Stimulated activated CD8-positive, alpha-beta memory T cell treated with anti-CD3 and anti-CD28 coated beads, Interleukin-15, amount 100 ng/mL, for 1 hour (primary cell): Measurements from ENCODE around the gene MSANTD1.

Experiments
- DNase-seq: peaks from one replicate; pipeline ENCODE4 v3.0.0-alpha.2; 2020; ENCODE audit warnings: low read depth

MSANTD1 gene

DNA sequence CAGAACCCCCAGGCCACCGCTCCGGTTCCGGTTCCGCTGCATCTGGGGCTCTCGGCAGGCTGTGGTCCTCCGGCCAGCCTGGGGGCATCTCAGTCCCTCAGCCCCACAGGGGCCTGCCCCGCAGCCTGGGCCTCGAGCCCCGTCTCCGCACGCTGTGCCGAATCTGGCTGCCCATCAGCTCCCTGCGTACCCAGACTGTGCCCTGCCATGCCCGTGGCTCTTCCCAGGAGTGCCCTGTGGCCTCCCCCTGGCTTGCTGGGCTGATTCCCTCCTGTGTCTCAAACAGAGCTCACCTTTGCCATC lies 830 bp upstream of the MSANTD1 start:
- DNase-seq, result no peak

DNA sequence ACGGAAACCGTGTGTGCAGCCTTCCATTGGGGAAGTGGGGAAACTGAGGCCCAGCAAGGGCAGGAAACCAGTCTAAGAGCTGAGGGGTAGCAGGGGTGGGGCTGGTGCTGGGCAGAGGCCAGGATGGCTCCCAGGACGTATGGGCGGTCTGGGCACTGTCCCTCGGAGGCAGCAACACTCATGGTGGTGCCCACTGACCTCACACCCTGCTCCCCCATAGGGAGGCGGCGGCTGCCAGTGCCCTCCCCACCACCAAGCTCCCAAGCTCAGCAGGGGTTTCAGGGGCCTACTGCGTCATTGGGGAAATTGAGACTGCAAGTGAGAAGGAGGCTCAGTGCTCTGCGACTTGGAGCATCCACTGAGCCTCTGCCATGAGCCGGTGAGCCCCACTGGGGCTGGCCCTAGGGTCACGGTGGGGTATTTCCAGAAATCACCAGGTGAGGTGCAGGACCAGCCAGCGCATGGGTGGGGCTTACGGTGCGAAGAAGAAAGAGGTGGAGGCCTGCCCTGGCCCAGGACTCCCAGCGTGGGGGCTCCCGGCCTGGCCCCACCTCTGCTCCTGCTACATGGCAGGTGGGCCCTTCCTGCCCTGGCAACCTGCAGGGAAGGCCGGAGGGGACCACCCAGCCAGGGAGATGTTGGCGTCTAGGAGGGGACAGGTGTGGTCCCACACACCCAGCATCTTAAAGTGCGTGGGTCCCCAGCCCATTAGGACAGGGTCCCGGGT lies 915 bp downstream of the MSANTD1 start:
- DNase-seq, result no peak

- DNase-seq, result no peak
Measured at GRCh38 chr4:3250438-3250955, 1.5 kb downstream of the MSANTD1 start.

- no peak for DNase-seq
Measured at GRCh38 chr4:3250956-3251690, 2.2 kb downstream of the MSANTD1 start.

DNA sequence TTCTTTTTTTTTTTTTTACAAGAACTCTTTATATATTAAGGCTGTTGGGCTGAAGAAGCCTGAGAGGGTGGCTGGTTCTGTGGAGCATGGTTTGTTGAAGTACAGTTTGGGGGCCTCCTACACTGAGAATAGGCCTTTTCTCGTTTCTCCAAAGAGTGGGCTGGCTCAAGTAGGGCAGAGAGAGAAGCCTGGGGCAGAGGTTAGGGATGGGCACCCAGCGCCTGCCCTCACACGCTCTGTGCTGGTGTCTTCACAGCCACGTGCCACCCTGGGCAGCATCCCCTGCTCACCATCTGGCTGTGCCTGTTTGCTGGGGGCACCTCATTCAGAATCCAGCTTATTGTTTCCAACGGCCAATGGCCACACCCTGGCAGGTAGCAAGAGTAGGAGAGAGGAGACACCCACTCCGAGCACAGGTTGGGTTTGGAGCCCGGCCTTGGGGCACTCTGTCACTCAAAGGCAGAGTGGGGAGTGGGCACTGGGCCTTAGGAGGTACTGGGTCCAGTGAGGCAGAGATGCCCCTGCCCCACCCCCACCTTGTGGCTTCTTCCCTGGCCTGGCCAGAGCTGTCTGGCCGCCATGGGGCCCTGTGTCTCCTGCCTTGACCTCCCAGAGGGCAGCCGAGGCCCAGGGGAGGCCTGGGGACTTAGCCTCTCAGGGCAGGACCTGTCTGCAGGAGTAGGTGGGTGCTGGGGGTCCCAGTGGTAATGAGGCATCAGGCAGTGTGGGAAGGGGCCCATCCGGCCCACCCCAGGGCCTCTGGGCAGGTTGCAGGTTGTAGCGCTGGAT lies 2.9 kb downstream of the MSANTD1 start:
- no peak for DNase-seq

- DNase-seq, result no peak
Measured at GRCh38 chr4:3252480-3252828, 3.5 kb downstream of the MSANTD1 start.

DNA sequence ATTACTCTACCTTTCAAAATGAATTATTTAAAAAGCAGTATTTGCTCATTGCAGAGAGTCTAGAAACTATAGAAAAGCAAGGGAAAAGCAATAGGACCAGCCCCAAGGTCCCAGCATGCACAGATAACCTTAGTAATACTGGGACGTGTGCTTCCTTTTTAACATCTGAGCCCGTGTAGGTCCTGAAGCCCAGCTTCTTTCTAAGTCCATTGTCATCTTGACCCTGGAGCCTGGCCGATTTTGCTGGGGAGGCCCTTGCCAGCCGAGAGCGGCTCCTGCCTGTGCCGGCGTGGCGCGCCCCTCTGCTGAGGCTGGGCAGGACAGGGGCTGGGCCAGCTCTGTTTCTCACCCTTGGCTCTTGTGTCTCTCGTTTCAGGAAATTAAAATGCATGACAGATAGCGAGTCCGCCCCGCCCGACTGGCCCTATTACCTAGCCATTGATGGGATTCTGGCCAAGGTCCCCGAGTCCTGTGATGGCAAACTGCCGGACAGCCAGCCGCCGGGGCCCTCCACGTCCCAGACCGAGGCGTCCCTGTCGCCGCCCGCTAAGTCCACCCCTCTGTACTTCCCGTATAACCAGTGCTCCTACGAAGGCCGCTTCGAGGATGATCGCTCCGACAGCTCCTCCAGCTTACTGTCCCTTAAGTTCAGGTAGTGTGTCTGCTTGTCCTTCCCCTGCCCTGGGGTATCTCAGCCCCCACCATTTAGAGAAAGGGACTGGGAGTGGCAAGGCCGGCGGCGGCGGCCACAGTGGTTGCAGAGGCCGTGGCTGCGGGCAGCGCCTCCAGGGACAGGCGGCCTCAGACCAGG lies 4.1 kb downstream of the MSANTD1 start:
- DNase-seq, result no peak

DNA sequence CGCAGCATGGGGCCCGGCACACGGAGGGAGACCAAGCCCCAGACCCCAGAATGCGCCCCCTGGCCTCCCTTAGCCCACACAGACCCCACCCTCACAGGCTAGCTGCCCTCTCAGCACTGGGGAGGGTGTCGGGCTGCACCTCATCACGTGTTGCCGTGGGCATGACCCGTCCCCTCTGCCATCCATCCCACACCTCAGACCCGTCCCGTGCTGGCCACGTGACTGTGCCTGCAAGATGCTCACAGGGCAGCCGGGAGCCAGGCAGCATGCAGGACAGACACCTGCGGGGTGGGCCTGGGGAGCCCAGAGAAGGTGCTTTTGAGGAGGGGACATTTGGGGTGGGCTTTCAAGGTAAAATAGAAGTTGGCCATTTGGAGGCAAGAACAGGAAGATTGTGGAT lies 4.8 kb downstream of the MSANTD1 start:
- no peak for DNase-seq

- DNase-seq, result no peak
Measured at GRCh38 chr4:3254302-3255131, 5.6 kb downstream of the MSANTD1 start.

DNA sequence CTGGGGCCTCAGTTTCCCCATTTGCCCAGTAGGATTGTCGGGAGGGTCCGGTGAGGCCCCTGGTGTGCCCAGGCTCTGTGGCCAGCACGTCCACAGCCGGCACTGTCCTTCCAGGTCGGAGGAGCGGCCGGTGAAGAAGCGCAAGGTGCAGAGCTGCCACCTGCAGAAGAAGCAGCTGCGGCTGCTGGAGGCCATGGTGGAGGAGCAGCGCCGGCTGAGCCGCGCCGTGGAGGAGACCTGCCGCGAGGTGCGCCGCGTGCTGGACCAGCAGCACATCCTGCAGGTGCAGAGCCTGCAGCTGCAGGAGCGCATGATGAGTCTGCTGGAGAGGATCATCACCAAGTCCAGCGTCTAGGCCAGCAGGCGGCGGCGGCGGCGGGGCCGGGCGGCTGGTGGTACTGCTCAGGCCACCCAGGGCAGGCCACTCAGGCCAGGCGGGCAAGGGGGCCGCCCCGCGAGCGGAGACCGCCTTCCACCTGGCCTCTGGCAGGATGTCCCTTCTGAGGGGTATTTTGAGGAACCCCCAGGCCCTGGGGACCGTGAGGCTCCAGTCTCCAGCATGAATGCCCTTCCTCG lies 6.7 kb downstream of the MSANTD1 start:
- DNase-seq, result no peak

DNA sequence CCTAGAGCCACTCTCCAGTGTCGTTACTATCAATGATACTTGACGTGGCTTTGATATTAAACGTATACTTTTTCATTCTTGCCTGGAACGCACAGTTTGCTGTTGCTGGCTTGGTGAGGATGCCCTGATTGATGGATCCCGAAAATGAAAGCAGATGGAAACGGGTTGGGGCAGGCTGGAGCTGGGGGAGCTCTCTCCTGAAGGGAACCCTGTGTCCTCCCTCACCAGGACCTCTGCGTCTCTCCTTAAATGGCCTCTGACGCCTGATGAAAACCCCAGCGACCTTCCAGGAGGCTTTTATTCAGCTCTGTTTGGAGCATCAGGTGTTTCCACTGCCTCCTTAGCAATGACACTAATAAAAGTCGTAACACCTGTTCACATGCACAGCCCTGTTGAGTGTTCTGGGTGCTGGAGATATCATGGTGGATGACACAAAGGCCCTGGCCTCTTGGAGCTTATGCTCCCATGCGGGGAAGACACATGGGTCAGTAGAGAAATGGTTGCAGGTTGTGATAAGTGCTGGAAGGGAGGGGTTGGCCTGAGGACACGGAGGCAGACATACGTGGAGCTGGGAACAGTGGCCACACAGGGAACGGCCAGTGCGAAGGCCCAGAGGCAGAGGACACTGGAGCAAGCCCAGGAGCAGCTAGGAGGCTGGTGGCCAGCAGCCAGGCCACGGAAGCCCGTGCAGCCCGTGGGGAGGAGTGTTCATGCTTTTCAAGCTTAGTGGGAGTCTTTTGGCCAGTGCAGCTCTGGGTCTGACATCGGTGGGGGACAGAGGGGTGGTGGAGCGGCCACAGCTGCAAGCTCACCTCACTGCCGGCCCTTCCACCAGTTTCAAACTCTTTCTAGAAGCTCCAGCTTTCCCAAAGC lies 7.5 kb downstream of the MSANTD1 start:
- no peak for DNase-seq

GRCh38 chr4:3257103-3257555 lies 8.2 kb downstream of the MSANTD1 start:
- DNase-seq, result no peak

DNA sequence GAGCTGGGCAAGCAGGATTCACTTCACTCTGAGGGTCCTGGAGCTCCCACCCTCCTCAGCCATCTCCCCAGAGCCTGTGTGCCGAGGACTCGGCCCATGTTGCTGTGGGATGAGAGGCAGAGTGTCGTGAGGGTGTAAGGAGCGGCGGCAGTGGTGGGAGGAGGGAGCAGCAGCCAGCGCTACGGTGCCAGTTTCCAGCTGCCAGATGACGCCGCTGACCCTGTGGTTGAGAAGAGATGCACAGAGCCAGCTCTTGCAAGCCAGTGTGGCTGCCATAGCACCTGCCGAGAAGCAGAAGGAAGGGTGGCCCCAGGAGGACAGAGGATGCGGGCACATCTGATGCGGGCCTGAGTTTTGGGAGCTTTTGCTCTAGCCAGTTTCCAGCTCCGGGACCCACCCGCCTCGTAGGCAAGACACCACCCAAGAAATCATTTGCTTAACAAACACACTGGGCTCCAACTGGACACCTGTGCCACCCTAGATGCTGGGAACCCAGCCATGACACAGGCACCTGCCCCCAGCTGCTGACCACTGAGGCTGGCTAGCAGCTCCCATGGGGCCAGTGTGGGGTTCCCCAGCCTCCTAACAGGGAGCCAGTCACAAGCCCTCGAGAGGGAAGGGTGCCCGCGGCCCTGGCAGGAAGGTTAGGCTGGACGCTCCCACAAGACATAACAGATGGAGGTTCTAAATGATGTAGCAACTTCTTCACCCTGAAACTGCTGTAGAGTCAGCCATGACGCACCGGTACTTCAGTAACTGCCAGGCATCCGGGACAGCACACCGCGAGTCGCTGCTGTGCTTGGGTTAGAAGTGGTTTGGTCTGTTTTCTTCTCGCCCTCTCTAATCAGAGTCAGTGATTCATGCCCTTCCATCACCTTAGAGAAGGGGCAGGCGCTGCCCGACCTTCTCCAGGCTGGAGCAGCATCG lies 8.9 kb downstream of the MSANTD1 start:
- DNase-seq, result no peak

DNA sequence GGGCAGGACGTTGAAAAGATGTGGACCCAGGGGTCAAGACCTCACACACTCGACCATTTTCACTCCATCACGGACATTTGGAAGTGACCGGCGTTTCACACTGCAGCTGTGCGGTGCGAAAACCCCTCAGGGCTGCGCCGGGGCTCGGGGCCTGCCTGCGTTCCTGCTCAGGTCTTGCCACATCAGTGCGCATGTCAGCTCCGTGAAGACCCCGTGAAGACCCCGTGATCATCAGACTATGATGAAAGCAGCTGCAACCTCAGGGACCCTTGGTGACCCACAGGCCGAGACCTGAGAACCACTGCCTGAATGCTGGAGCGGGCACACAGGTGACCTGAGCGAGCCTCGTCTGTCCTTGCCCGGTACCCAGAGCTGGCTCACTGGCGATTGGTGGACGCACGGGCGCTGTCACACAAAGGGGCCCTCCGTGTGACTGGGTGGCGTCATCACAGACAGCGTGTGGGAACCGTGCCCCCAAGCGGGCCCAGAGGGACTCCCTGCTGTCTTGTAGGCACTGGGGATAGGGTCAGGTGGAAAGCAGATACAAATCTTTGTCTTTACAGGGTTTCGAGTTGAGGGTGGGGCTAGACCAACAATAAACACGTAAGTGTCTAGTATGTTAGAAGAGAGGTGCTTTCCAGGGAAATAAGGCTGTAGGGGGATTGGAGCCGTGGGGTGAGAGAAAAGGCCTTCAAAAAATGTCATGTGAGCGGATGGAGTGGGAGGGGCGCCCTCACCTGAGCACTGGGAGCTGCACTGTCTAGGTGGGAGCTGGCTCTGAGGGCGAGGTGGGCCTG lies 12.7 kb downstream of the MSANTD1 start:
- DNase-seq, result no peak

- no peak for DNase-seq
Measured at GRCh38 chr4:3262208-3263052, 13.5 kb downstream of the MSANTD1 start.

DNA sequence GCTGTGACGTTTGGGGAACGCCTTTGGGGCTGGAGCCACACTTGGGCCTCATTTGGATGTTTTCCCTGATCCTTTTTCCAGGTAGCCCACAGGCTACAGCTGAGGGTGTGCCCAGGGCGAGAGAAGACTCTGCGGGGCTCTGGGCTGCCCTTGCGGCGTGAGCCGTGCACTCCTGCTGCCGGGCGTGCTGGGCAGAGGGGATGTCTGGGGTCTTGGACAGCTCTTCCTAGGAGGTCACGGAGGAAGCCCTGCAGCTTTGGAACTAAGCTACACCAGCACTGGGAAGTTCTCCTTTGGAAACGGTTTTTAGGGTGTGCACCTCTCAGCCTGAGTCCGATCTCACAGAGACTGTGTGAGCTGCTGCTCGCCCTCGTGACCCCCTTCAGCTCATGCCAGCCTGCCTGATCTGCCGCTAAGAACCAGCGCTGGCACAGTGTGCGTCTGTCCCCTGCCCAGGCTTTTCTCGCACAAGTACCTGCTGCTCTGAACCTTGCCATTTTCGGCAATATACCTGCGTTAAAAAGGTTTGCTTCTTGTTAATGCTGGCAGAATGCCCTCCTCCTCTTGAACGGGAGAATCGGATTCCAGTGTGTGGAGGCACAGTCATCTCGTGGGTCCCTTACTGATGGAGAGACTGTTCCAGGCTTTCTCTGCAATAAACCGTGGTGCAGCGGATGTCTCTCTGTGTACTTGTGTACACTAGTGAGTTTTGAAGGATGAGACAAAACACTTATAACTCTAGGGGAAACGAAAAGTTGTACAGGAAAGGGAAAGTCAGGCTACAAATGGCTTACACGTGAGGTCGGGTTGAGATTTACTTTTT lies 14.3 kb downstream of the MSANTD1 start:
- no peak for DNase-seq
